ENCODE data around the gene TOLLIP.

The TOLLIP gene

GRCh38 chr11:1300121-1300520, 9.3 kb downstream of the TOLLIP start:
- Histone ChIP-seq H3K36me3 (ENCODE audit: control insufficient read depth, insufficient read depth, low read length) (peaks cover 10% of the 10 kb centered on the region), H3K4me3 (ENCODE audit: low read depth, low read length) (no peak overlapping the region), H3K27me3 (ENCODE audit: control insufficient read depth, insufficient read depth, low read length) (no peaks in the 10 kb centered on the region), H3K9me3 (ENCODE audit: control insufficient read depth, insufficient read depth, low read length) (no peaks in the 10 kb centered on the region), H3K9ac (ENCODE audit: low read depth, low read length) (no peak overlapping the region), H3K4me1 (ENCODE audit: control insufficient read depth, insufficient read depth, low read length) (no peaks in the 10 kb centered on the region)

GRCh38 chr11:1299621-1300020, 9.8 kb downstream of the TOLLIP start:
- H3K9ac ChIP-seq (ENCODE audit: low read depth, low read length) = no peak overlapping the region
- no peaks in the 10 kb centered on the region for H3K27me3 ChIP-seq (ENCODE audit: control insufficient read depth, insufficient read depth, low read length)
- no peaks in the 10 kb centered on the region for H3K9me3 ChIP-seq (ENCODE audit: control insufficient read depth, insufficient read depth, low read length)
- peaks cover 10% of the 10 kb centered on the region for H3K36me3 ChIP-seq (ENCODE audit: control insufficient read depth, insufficient read depth, low read length)
- H3K4me1 ChIP-seq (ENCODE audit: control insufficient read depth, insufficient read depth, low read length) = no peaks in the 10 kb centered on the region
- no peak overlapping the region for H3K4me3 ChIP-seq (ENCODE audit: low read depth, low read length)

GRCh38 chr11:1298695-1299492, 10.5 kb downstream of the TOLLIP start:
- Histone ChIP-seq H3K36me3 (ENCODE audit: control insufficient read depth, insufficient read depth, low read length) (peaks cover 10% of the 10 kb centered on the region), H3K4me3 (ENCODE audit: low read depth, low read length) (no peak overlapping the region), H3K9ac (ENCODE audit: low read depth, low read length) (no peak overlapping the region), H3K27me3 (ENCODE audit: control insufficient read depth, insufficient read depth, low read length) (no peaks in the 10 kb centered on the region), H3K4me1 (ENCODE audit: control insufficient read depth, insufficient read depth, low read length) (no peaks in the 10 kb centered on the region), H3K9me3 (ENCODE audit: control insufficient read depth, insufficient read depth, low read length) (no peaks in the 10 kb centered on the region)

GRCh38 chr11:1297576-1298473, 11.6 kb downstream of the TOLLIP start:
- H3K27me3 ChIP-seq (ENCODE audit: control insufficient read depth, insufficient read depth, low read length) = no peaks in the 10 kb centered on the region
- no peak overlapping the region for H3K4me3 ChIP-seq (ENCODE audit: low read depth, low read length)
- H3K4me1 ChIP-seq (ENCODE audit: control insufficient read depth, insufficient read depth, low read length) = no peaks in the 10 kb centered on the region
- no peak overlapping the region for H3K9ac ChIP-seq (ENCODE audit: low read depth, low read length)
- peaks cover 19% of the 10 kb centered on the region for H3K36me3 ChIP-seq (ENCODE audit: control insufficient read depth, insufficient read depth, low read length)
- no peaks in the 10 kb centered on the region for H3K9me3 ChIP-seq (ENCODE audit: control insufficient read depth, insufficient read depth, low read length)

- Histone ChIP-seq H3K9ac (ENCODE audit: low read depth, low read length) (no peak overlapping the region), H3K27me3 (ENCODE audit: control insufficient read depth, insufficient read depth, low read length) (no peaks in the 10 kb centered on the region), H3K4me3 (ENCODE audit: low read depth, low read length) (no peak overlapping the region), H3K4me1 (ENCODE audit: control insufficient read depth, insufficient read depth, low read length) (no peaks in the 10 kb centered on the region), H3K36me3 (ENCODE audit: control insufficient read depth, insufficient read depth, low read length) (peaks cover 23% of the 10 kb centered on the region), H3K9me3 (ENCODE audit: control insufficient read depth, insufficient read depth, low read length) (no peaks in the 10 kb centered on the region)
Measured at GRCh38 chr11:1297011-1297575, 12.3 kb downstream of the TOLLIP start.

GRCh38 chr11:1296287-1296686, 13.1 kb downstream of the TOLLIP start:
- H3K27me3 ChIP-seq (ENCODE audit: control insufficient read depth, insufficient read depth, low read length) = no peaks in the 10 kb centered on the region
- no peaks in the 10 kb centered on the region for H3K4me1 ChIP-seq (ENCODE audit: control insufficient read depth, insufficient read depth, low read length)
- no peak overlapping the region for H3K4me3 ChIP-seq (ENCODE audit: low read depth, low read length)
- no peaks in the 10 kb centered on the region for H3K9me3 ChIP-seq (ENCODE audit: control insufficient read depth, insufficient read depth, low read length)
- peaks cover 19% of the 10 kb centered on the region for H3K36me3 ChIP-seq (ENCODE audit: control insufficient read depth, insufficient read depth, low read length)
- H3K9ac ChIP-seq (ENCODE audit: low read depth, low read length) = no peak overlapping the region

GRCh38 chr11:1295591-1295990, 13.8 kb downstream of the TOLLIP start:
- Histone ChIP-seq H3K4me3 (ENCODE audit: low read depth, low read length) (no peak overlapping the region), H3K4me1 (ENCODE audit: control insufficient read depth, insufficient read depth, low read length) (no peaks in the 10 kb centered on the region), H3K27me3 (ENCODE audit: control insufficient read depth, insufficient read depth, low read length) (no peaks in the 10 kb centered on the region), H3K9ac (ENCODE audit: low read depth, low read length) (no peak overlapping the region), H3K36me3 (ENCODE audit: control insufficient read depth, insufficient read depth, low read length) (peaks cover 23% of the 10 kb centered on the region), H3K9me3 (ENCODE audit: control insufficient read depth, insufficient read depth, low read length) (no peaks in the 10 kb centered on the region)

GRCh38 chr11:1295086-1295485, 14.3 kb downstream of the TOLLIP start:
- H3K36me3 ChIP-seq (ENCODE audit: control insufficient read depth, insufficient read depth, low read length) = peaks cover 28% of the 10 kb centered on the region
- no peaks in the 10 kb centered on the region for H3K4me1 ChIP-seq (ENCODE audit: control insufficient read depth, insufficient read depth, low read length)
- no peaks in the 10 kb centered on the region for H3K9me3 ChIP-seq (ENCODE audit: control insufficient read depth, insufficient read depth, low read length)
- H3K9ac ChIP-seq (ENCODE audit: low read depth, low read length) = no peak overlapping the region
- no peaks in the 10 kb centered on the region for H3K27me3 ChIP-seq (ENCODE audit: control insufficient read depth, insufficient read depth, low read length)
- H3K4me3 ChIP-seq (ENCODE audit: low read depth, low read length) = no peak overlapping the region

- H3K27me3 ChIP-seq (ENCODE audit: control insufficient read depth, insufficient read depth, low read length) = no peaks in the 10 kb centered on the region
- peaks cover 41% of the 10 kb centered on the region for H3K36me3 ChIP-seq (ENCODE audit: control insufficient read depth, insufficient read depth, low read length)
- H3K9ac ChIP-seq (ENCODE audit: low read depth, low read length) = no peak overlapping the region
- H3K9me3 ChIP-seq (ENCODE audit: control insufficient read depth, insufficient read depth, low read length) = no peaks in the 10 kb centered on the region
- H3K4me1 ChIP-seq (ENCODE audit: control insufficient read depth, insufficient read depth, low read length) = no peaks in the 10 kb centered on the region
- no peak overlapping the region for H3K4me3 ChIP-seq (ENCODE audit: low read depth, low read length)
Measured at GRCh38 chr11:1293619-1294015, 15.8 kb downstream of the TOLLIP start.

- H3K4me1 ChIP-seq (ENCODE audit: control insufficient read depth, insufficient read depth, low read length) = no peaks in the 10 kb centered on the region
- no peak overlapping the region for H3K4me3 ChIP-seq (ENCODE audit: low read depth, low read length)
- H3K9ac ChIP-seq (ENCODE audit: low read depth, low read length) = no peak overlapping the region
- H3K9me3 ChIP-seq (ENCODE audit: control insufficient read depth, insufficient read depth, low read length) = no peaks in the 10 kb centered on the region
- peaks cover 42% of the 10 kb centered on the region for H3K36me3 ChIP-seq (ENCODE audit: control insufficient read depth, insufficient read depth, low read length)
- H3K27me3 ChIP-seq (ENCODE audit: control insufficient read depth, insufficient read depth, low read length) = no peaks in the 10 kb centered on the region
Measured at GRCh38 chr11:1292644-1293618, 16.5 kb downstream of the TOLLIP start.

All from iPS-15b (cell line).